Thymus (tissue), 11 donors: ENCODE data around the gene LIN28B. TPM values are rescaled to one million over a fixed set of nuclear protein-coding genes. Genes with fewer than 3 reads are reported as not detected.
"Not testable (repeated sequence)": the region's sequence is repeated elsewhere in the genome, so short reads cannot be mapped to it uniquely, and the experiment has no call there.

Source experiments
- DNase-seq, 9 donors: peaks; one replicate each; pipeline ENCODE4 v3.0.0-alpha.2; 2013; ENCODE audit warnings: low spot score in 9 of 9, low read depth in 6 of 9, missing footprints in 1 of 9
- H3K27ac ChIP-seq, 2 donors: one replicate each; pipeline ENCODE4 v1.5.1; 2013; ENCODE audit warnings: control low read depth in 1 of 2, low read depth in 1 of 2, low read length in 1 of 2, mild to moderate bottlenecking in 1 of 2, moderate library complexity in 1 of 2
- H3K27me3 ChIP-seq, 2 donors: one replicate each; pipeline ENCODE4 v1.5.1; 2013; ENCODE audit warnings: low read length in 1 of 2; ENCODE audit not compliant: control insufficient read depth in 2 of 2, insufficient read depth in 1 of 2
- H3K36me3 ChIP-seq, 2 donors: one replicate each; pipeline ENCODE4 v1.5.1; 2013; ENCODE audit warnings: low read length in 1 of 2, mild to moderate bottlenecking in 1 of 2, moderate library complexity in 1 of 2; ENCODE audit not compliant: control insufficient read depth in 2 of 2, insufficient read depth in 2 of 2
- H3K4me1 ChIP-seq, 2 donors: one replicate each; pipeline ENCODE4 v1.5.1; 2013; ENCODE audit warnings: low read length in 2 of 2; ENCODE audit not compliant: control insufficient read depth in 2 of 2, insufficient read depth in 2 of 2
- H3K4me3 ChIP-seq, 2 donors: one replicate each; pipeline ENCODE4 v1.5.1; 2013; ENCODE audit warnings: low read length in 2 of 2, control low read depth in 1 of 2, mild to moderate bottlenecking in 1 of 2
- H3K9me3 ChIP-seq, 2 donors: one replicate each; pipeline ENCODE4 v1.5.1; 2013; ENCODE audit warnings: low read length in 1 of 2, mild to moderate bottlenecking in 1 of 2; ENCODE audit not compliant: control insufficient read depth in 2 of 2, insufficient read depth in 1 of 2
- WGBS: extraction: QIAGEN DNeasy Blood & Tissue Kit; methylation state at CpG from one replicate; pipeline ENCODE4 v1.1.7; 2013; 5-methylcytosine and 5-hydroxymethylcytosine counted together
- polyA plus RNA-seq: library from polyadenylated mRNA; stranded (reverse); fragments of 200-250 nt; gene quantifications from one replicate; pipeline ENCODE4 v1.2.3, GENCODE V29; 2013
- total RNA-seq: library from RNA; stranded (reverse); fragments of 120-200 nt; gene quantifications from one replicate; pipeline ENCODE4 v1.2.4, GENCODE V29; 2013
- donor health status: healthy.

Gene LIN28B
- total and polyA plus RNA-seq, 2 donors, result 0.02 to 5.1 TPM

GRCh38 chr6:104940238-104940892 lies 16.5 kb upstream of the LIN28B start:
- WGBS, result 20% methylated on average over 88 of the region's 88 CpGs
- H3K27ac ChIP-seq, result no peak overlapping the region
- no peaks in the 10 kb centered on the region for H3K36me3 ChIP-seq
- peaks cover 7 to 9% of the 10 kb centered on the region in 2 donors for H3K9me3 ChIP-seq
- peak in 3 of 9 donors; percentile 15 to 23 (median 18) for DNase-seq
- H3K27me3 ChIP-seq, result peaks cover 25 to 27% of the 10 kb centered on the region in 2 donors
- H3K4me3 ChIP-seq, result peak overlapping the region; percentile 35 to 36
- peaks cover 3 to 5% of the 10 kb centered on the region in 2 donors for H3K4me1 ChIP-seq

GRCh38 chr6:104940893-104941728 lies 15.8 kb upstream of the LIN28B start:
- Histone ChIP-seq H3K9me3 (peaks cover 7 to 9% of the 10 kb centered on the region in 2 donors), H3K4me3 (peak overlapping the region; percentile 36 to 42), H3K27me3 (peaks cover 25 to 27% of the 10 kb centered on the region in 2 donors), H3K36me3 (no peaks in the 10 kb centered on the region), H3K4me1 (peaks cover 3 to 5% of the 10 kb centered on the region in 2 donors), H3K27ac (no peak overlapping the region)
- DNase-seq, result peak in 3 of 9 donors; percentile 72 to 76 (median 76)
- WGBS, result 4% methylated on average over 104 of the region's 104 CpGs

- Histone ChIP-seq H3K9me3 (peaks cover 7 to 9% of the 10 kb centered on the region in 2 donors), H3K36me3 (no peaks in the 10 kb centered on the region), H3K4me1 (peaks cover 3 to 5% of the 10 kb centered on the region in 2 donors), H3K27me3 (peaks cover 25 to 26% of the 10 kb centered on the region in 2 donors), H3K27ac (no peak overlapping the region), H3K4me3 (peak overlapping the region; percentile 36 to 42)
- no peak for DNase-seq
- 12% methylated on average over 7 of the region's 7 CpGs for WGBS
Observed at GRCh38 chr6:104941729-104942091, 15.2 kb upstream of the LIN28B start.

GRCh38 chr6:104943781-104944180 lies 13.1 kb upstream of the LIN28B start:
- Histone ChIP-seq H3K4me1 (peaks cover 3 to 5% of the 10 kb centered on the region in 2 donors), H3K27me3 (peaks cover 19 to 25% of the 10 kb centered on the region in 2 donors), H3K4me3 (no peak overlapping the region), H3K27ac (no peak overlapping the region), H3K9me3 (peaks cover 3 to 9% of the 10 kb centered on the region in 2 donors), H3K36me3 (no peaks in the 10 kb centered on the region)
- WGBS, result 88% methylated on average over 3 of the region's 3 CpGs
- peak in 3 of 9 donors; percentile 27 to 65 (median 36) for DNase-seq

- no peaks in the 10 kb centered on the region for H3K4me1 ChIP-seq
- H3K27ac ChIP-seq, result no peak overlapping the region
- H3K9me3 ChIP-seq, result no peaks in the 10 kb centered on the region
- DNase-seq, result no peak
- peaks cover 5 to 26% of the 10 kb centered on the region in 2 donors for H3K27me3 ChIP-seq
- H3K4me3 ChIP-seq, result no peak overlapping the region
- WGBS, result 89% methylated on average over 2 of the region's 2 CpGs
- H3K36me3 ChIP-seq, result no peaks in the 10 kb centered on the region
Observed at GRCh38 chr6:104949206-104949605, 7.7 kb upstream of the LIN28B start.

GRCh38 chr6:104951677-104952076 lies 5.2 kb upstream of the LIN28B start:
- DNase-seq, result no peak
- no peak overlapping the region for H3K4me3 ChIP-seq
- H3K9me3 ChIP-seq, result no peaks in the 10 kb centered on the region
- H3K27me3 ChIP-seq, result peaks cover 14 to 39% of the 10 kb centered on the region in 2 donors
- H3K4me1 ChIP-seq, result peaks cover 0 to 9% of the 10 kb centered on the region in 2 donors
- WGBS, result 97% methylated on average over 1 of the region's 1 CpG
- H3K36me3 ChIP-seq, result no peaks in the 10 kb centered on the region
- H3K27ac ChIP-seq, result no peak overlapping the region

- peak in 1 of 9 donors; percentile 41 for DNase-seq
- H3K27ac ChIP-seq, result no peak overlapping the region
- H3K27me3 ChIP-seq, result peaks cover 17 to 46% of the 10 kb centered on the region in 2 donors
- peak overlapping the region in 1 of 2 donors; percentile 38 for H3K4me3 ChIP-seq
- H3K4me1 ChIP-seq, result peaks cover 0 to 9% of the 10 kb centered on the region in 2 donors
- WGBS, result 11% methylated on average over 33 of the region's 33 CpGs
- no peaks in the 10 kb centered on the region for H3K9me3 ChIP-seq
- H3K36me3 ChIP-seq, result no peaks in the 10 kb centered on the region
Observed at GRCh38 chr6:104952911-104953399, 4.0 kb upstream of the LIN28B start.

GRCh38 chr6:104953400-104954189 lies 3.3 kb upstream of the LIN28B start:
- Histone ChIP-seq H3K4me3 (peak overlapping the region in 1 of 2 donors; percentile 38), H3K27me3 (peaks cover 19 to 46% of the 10 kb centered on the region in 2 donors)
- H3K4me1 ChIP-seq, H3K36me3 ChIP-seq, H3K9me3 ChIP-seq, H3K27ac ChIP-seq: not testable (repeated sequence)
- WGBS, result 7% methylated on average over 22 of the region's 22 CpGs
- DNase-seq, result peak in 2 of 9 donors; percentile 49 to 64
